Neural cell (in vitro differentiated cells): ENCODE data around the gene REST.

Experiments
- CTCF ChIP-seq: fragments of 450-650 bp; IDR thresholded peaks from 2 replicates; pipeline ENCODE4 v1.5.1; 2014; ENCODE audit warnings: antibody characterized with exemption, mild to moderate bottlenecking, moderate library complexity; ENCODE audit not compliant: poor library complexity, severe bottlenecking
- EP300 ChIP-seq: fragments of 450-650 bp; conservative IDR thresholded peaks from 2 replicates; pipeline ENCODE4 v1.6.1; 2014; ENCODE audit warnings: antibody characterized with exemption, mild to moderate bottlenecking, moderate library complexity; ENCODE audit not compliant: poor library complexity, severe bottlenecking
- EZH2 ChIP-seq: fragments of 200-600, 300-800 bp; shearing (Covaris generic), sonication (generic); IDR thresholded peaks from 2 replicates; pipeline ENCODE4 v1.6.1; 2014; ENCODE audit warnings: antibody characterized with exemption, low read length, borderline replicate concordance, mild to moderate bottlenecking; ENCODE audit not compliant: insufficient read depth, poor library complexity, severe bottlenecking
- MXI1 ChIP-seq: fragments of 450-650 bp; conservative IDR thresholded peaks from 2 replicates; pipeline ENCODE4 v1.6.1; 2014; ENCODE audit warnings: antibody characterized with exemption, mild to moderate bottlenecking; ENCODE audit not compliant: poor library complexity, severe bottlenecking
- POLR2AphosphoS5 ChIP-seq: IDR thresholded peaks from 2 replicates; pipeline ENCODE4 v1.6.1; 2012
- RAD21 ChIP-seq: fragments of 450-650 bp; conservative IDR thresholded peaks from 2 replicates; pipeline ENCODE4 v1.6.1; 2014; ENCODE audit warnings: antibody characterized with exemption, mild to moderate bottlenecking, moderate library complexity
- REST ChIP-seq: IDR thresholded peaks from 2 replicates; pipeline ENCODE4 v1.6.1; 2012; ENCODE audit warnings: borderline replicate concordance
- TAF1 ChIP-seq: IDR thresholded peaks from 2 replicates; pipeline ENCODE4 v1.6.1; 2012; ENCODE audit warnings: low read depth

GRCh38 chr4:56977321-56978012, 69.8 kb downstream of the REST start, which contains the start of gene NOA1:
- peak; percentile 7 for TF ChIP-seq EP300
- no peak for TF ChIP-seq CTCF
- TF ChIP-seq EZH2 = no peak
- peak; percentile 86 for TF ChIP-seq POLR2AphosphoS5
- TF ChIP-seq MXI1 = peak; percentile 91
- peak; percentile 77 for TF ChIP-seq TAF1
- peak; percentile 72 for TF ChIP-seq REST
- TF ChIP-seq RAD21 = no peak
